Measurements from ENCODE around the gene FRG2.
"Not testable (repeated sequence)": the region's sequence is repeated elsewhere in the genome, so short reads cannot be mapped to it uniquely, and the experiment has no call there.

DNA sequence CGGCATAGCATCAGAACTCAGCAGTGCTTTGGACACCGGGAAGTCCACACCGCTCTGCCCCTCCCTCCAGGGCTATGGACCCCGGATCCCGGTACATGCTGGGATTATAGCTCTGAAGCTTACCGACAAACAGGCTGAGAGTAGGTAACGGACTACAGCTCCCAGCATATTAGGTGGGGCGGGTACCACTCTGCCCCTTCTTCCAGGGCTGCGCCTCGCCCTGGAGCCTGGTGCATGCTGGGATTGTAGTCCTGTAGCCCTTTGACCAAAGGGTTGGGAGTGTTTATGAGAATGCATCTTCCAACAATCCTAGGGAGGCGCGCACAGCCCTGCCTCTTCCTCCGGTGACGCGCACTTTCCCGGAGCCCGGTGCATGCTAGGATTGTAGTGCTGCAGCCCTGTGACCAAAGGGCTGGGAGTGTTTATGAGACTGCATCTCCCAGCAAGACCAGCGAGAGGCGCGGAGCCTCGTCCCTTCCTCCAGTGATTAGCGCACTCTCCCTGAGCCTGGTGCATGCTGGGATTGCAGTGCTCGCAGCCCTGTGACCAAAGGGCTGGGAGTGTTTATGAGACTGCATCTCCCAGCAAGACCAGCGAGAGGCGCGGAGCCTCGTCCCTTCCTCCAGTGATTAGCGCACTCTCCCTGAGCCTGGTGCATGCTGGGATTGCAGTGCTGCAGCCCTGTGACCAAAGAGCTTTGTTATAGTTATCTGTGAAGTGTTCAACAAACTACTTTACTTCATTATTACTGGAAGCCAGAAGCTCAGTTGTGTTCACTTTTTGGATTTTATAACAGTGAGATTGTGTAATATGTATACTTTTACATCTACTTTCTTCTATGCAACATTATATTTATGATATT lies 22.6 kb upstream of the FRG2 start:
- not testable (repeated sequence) for TF ChIP-seq POLR2AphosphoS5, POLR2A (IDR thresholded peaks at IDR 0.05)
- TF ChIP-seq, protein P1, sequence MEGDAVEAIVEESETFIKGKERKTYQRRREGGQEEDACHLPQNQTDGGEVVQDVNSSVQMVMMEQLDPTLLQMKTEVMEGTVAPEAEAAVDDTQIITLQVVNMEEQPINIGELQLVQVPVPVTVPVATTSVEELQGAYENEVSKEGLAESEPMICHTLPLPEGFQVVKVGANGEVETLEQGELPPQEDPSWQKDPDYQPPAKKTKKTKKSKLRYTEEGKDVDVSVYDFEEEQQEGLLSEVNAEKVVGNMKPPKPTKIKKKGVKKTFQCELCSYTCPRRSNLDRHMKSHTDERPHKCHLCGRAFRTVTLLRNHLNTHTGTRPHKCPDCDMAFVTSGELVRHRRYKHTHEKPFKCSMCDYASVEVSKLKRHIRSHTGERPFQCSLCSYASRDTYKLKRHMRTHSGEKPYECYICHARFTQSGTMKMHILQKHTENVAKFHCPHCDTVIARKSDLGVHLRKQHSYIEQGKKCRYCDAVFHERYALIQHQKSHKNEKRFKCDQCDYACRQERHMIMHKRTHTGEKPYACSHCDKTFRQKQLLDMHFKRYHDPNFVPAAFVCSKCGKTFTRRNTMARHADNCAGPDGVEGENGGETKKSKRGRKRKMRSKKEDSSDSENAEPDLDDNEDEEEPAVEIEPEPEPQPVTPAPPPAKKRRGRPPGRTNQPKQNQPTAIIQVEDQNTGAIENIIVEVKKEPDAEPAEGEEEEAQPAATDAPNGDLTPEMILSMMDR (IDR thresholded peaks at IDR 0.05): not testable (repeated sequence)
